HL-60 (cell line): Measurements from ENCODE around the gene KIF27.

Experiments
- DNase-seq, 2 experiments: peaks; one replicate each; pipeline ENCODE4 v3.0.0-alpha.2; 2010 to 2020; ENCODE audit warnings: low read depth in 1 of 2, low spot score in 1 of 2
- H3K27ac ChIP-seq: fragments of 250-450 bp; sonication (Bioruptor Pico); replicated peaks from 2 replicates; pipeline ENCODE4 v1.5.1; 2020; ENCODE audit warnings: mild to moderate bottlenecking, moderate library complexity
- H3K27me3 ChIP-seq: fragments of 250-450 bp; sonication (Bioruptor Pico); 2 replicates; pipeline ENCODE4 v1.5.1; 2021; ENCODE audit warnings: mild to moderate bottlenecking, moderate library complexity; ENCODE audit not compliant: insufficient read depth, poor library complexity, severe bottlenecking
- H3K4me3 ChIP-seq: replicated peaks from 2 replicates; pipeline ENCODE4 v1.5.1; 2011; ENCODE audit warnings: mild to moderate bottlenecking, control low read depth, low read length; ENCODE audit not compliant: insufficient read depth
- GABPA ChIP-seq: IDR thresholded peaks from 2 replicates; pipeline ENCODE4 v1.6.1; 2012; ENCODE audit warnings: low read depth
- POLR2AphosphoS5 ChIP-seq: IDR thresholded peaks from 2 replicates; pipeline ENCODE4 v1.6.1; 2012; ENCODE audit warnings: low read depth
- SPI1 ChIP-seq: IDR thresholded peaks from 2 replicates; pipeline ENCODE4 v1.6.1; 2012; ENCODE audit warnings: low read depth, mild to moderate bottlenecking, borderline replicate concordance
- TF ChIP-seq, protein P1 (sequence below): IDR thresholded peaks from one replicate; pipeline ENCODE4 v1.5.1; 2011; ENCODE audit warnings: low read length, control low read depth, inconsistent platforms; ENCODE audit not compliant: insufficient read depth
- TF ChIP-seq, protein P2 (sequence below): IDR thresholded peaks from 2 replicates; pipeline ENCODE4 v1.6.1; 2012; ENCODE audit warnings: low read depth; ENCODE audit not compliant: insufficient replicate concordance

KIF27 gene

DNA sequence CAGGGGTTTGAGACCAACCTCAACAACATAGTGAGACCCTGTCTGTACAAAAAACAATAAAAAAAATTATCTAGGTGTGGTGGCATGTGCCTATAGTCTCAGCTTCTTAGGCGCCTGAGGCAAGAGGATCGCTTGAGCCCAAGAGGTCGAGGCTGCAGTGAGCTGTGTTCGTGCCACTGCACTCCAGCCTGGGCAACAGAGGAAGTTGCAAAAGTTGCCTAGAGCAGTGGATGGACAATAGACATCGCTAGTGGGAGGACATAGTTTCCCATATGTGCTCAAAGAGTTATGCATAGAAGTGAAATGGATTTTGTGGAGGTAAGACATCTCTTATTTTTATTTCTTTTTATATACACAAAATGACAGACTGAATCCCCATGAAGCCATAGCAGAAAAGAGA is 39.8 kb upstream of the KIF27 start:
- H3K27ac ChIP-seq = no peak overlapping the region
- TF ChIP-seq POLR2AphosphoS5 = no peak
- TF ChIP-seq, protein P1, sequence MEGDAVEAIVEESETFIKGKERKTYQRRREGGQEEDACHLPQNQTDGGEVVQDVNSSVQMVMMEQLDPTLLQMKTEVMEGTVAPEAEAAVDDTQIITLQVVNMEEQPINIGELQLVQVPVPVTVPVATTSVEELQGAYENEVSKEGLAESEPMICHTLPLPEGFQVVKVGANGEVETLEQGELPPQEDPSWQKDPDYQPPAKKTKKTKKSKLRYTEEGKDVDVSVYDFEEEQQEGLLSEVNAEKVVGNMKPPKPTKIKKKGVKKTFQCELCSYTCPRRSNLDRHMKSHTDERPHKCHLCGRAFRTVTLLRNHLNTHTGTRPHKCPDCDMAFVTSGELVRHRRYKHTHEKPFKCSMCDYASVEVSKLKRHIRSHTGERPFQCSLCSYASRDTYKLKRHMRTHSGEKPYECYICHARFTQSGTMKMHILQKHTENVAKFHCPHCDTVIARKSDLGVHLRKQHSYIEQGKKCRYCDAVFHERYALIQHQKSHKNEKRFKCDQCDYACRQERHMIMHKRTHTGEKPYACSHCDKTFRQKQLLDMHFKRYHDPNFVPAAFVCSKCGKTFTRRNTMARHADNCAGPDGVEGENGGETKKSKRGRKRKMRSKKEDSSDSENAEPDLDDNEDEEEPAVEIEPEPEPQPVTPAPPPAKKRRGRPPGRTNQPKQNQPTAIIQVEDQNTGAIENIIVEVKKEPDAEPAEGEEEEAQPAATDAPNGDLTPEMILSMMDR = no peak
- TF ChIP-seq, protein P2, sequence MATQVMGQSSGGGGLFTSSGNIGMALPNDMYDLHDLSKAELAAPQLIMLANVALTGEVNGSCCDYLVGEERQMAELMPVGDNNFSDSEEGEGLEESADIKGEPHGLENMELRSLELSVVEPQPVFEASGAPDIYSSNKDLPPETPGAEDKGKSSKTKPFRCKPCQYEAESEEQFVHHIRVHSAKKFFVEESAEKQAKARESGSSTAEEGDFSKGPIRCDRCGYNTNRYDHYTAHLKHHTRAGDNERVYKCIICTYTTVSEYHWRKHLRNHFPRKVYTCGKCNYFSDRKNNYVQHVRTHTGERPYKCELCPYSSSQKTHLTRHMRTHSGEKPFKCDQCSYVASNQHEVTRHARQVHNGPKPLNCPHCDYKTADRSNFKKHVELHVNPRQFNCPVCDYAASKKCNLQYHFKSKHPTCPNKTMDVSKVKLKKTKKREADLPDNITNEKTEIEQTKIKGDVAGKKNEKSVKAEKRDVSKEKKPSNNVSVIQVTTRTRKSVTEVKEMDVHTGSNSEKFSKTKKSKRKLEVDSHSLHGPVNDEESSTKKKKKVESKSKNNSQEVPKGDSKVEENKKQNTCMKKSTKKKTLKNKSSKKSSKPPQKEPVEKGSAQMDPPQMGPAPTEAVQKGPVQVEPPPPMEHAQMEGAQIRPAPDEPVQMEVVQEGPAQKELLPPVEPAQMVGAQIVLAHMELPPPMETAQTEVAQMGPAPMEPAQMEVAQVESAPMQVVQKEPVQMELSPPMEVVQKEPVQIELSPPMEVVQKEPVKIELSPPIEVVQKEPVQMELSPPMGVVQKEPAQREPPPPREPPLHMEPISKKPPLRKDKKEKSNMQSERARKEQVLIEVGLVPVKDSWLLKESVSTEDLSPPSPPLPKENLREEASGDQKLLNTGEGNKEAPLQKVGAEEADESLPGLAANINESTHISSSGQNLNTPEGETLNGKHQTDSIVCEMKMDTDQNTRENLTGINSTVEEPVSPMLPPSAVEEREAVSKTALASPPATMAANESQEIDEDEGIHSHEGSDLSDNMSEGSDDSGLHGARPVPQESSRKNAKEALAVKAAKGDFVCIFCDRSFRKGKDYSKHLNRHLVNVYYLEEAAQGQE = no peak
- TF ChIP-seq GABPA = no peak
- no peak for TF ChIP-seq SPI1
- peak in 1 of 2 experiments; percentile 53 for DNase-seq
- H3K4me3 ChIP-seq = no peak overlapping the region
- no peaks in the 10 kb centered on the region for H3K27me3 ChIP-seq

DNA sequence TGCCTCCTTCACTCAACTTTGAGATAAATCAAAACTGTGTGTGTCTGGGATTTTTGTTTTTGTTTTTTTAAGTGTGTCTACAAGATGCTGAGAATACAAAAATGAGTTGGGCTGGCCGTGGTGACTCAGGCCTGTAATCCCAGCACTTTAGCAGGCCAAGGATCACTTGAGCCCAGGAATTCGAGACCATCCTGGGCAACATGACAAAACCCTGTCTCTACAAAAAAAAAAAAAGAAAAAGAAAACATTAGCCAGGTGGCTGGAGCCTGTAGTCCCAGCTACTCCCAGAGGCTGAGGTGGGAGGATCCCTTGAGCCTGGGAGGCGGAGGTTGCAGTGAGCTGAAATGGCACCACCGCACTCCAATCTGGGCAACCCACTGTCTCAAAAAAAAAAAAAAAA is 37.8 kb upstream of the KIF27 start:
- no peak overlapping the region for H3K27ac ChIP-seq
- no peaks in the 10 kb centered on the region for H3K27me3 ChIP-seq
- H3K4me3 ChIP-seq = no peak overlapping the region
- TF ChIP-seq, protein P2 = no peak
- no peak for TF ChIP-seq SPI1
- TF ChIP-seq, protein P1 = no peak
- no peak for TF ChIP-seq GABPA
- TF ChIP-seq POLR2AphosphoS5 = no peak
- DNase-seq = no peak

DNA sequence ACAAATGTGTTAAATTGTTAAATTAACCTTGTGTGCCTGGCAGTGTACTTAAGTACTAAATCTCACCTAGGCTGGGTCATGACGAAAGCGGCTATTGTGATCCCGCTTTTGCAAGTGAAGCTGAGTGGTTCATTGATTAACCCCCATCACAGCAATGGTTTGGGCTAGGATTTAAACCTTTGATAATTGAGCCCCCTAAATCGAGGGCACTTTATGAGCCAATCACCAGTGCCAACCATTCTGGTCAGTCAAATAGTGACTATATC is 35.9 kb upstream of the KIF27 start:
- Histone ChIP-seq H3K27me3 (no peaks in the 10 kb centered on the region), H3K27ac (no peak overlapping the region), H3K4me3 (no peak overlapping the region)
- TF ChIP-seq, protein P1 = no peak
- TF ChIP-seq SPI1 = no peak
- TF ChIP-seq, protein P2 = no peak
- TF ChIP-seq GABPA = no peak
- no peak for TF ChIP-seq POLR2AphosphoS5
- no peak for DNase-seq
